Bladder microvascular endothelial cell (primary cell): ENCODE measurements around the gene TUG1. TPM values are rescaled to one million over a fixed set of nuclear protein-coding genes. Genes with fewer than 3 reads are reported as not detected.

Source experiments
- total RNA-seq: library from RNA; depleted of rRNA; stranded (reverse); fragments of >200 nt; gene quantifications from 2 replicates; pipeline ENCODE4 v1.2.3, GENCODE V29; 2014

TUG1 gene
- 21.4 and 59.2 TPM in 2 replicates for total RNA-seq

DNA sequence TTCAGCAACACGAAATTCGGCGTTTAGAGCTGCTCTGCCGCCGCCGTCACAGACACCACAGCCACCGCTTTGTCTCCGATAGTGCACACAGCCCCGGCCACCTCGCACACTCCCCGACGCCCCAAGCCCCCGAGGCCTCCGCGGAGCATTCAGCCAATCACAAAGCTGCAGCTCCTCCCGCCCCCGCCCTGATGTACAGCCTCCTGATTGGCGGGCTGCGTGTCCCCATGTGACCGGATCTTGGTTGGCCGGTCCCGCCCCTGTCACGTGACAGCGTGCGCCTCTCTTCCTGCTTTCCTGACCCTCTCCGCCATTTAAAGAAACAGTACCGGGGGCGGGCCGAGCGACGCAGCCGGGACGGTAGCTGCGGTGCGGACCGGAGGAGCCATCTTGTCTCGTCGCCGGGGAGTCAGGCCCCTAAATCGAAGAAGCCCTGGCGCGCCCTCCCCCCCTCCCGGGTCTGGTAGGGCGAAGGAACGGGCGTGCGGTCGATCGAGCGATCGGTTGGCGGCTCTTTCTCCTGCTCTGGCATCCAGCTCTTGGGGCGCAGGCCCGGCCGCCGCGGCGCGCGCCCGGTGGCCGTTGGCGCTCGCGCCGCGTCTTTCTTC lies at the start of gene TUG1:
Gene TUG1, plus strand, starts transcription at position 342 of the 608 bp plus-strand sequence.

GRCh38 chr22:30968015-30968923 lies 796 bp upstream of the TUG1 start, which contains the start of gene MORC2:
Gene MORC2, minus strand, starts transcription at chr22:30968774. Its CDS starts 885 bp downstream, at chr22:30967889.

Other genes with a start within 250 kb of the TUG1 start
- 9.2 and 23.3 TPM in 2 replicates for gene MORC2, start 491 bp upstream of the TUG1 start, total RNA-seq
- gene SMTN, start 112.1 kb downstream of the TUG1 start, total RNA-seq, result 150 and 177 TPM in 2 replicates
- gene SELENOM, start 138.3 kb downstream of the TUG1 start, total RNA-seq, result 17.5 and 40.7 TPM in 2 replicates
- 0.50 TPM in 1 of 2 replicates, not detected in the other for gene INPP5J, start 153.7 kb downstream of the TUG1 start, total RNA-seq
- gene PLA2G3, start 171.2 kb downstream of the TUG1 start, total RNA-seq, result not detected in 2 replicates
- gene RNF185, start 190.9 kb downstream of the TUG1 start, total RNA-seq, result 19.9 and 32.8 TPM in 2 replicates
- 76.1 and 100 TPM in 2 replicates for gene LIMK2, start 243.0 kb downstream of the TUG1 start, total RNA-seq